Endodermal cell (in vitro differentiated cells): Measurements from ENCODE around the gene NR2C2AP. TPM values are rescaled to one million over a fixed set of nuclear protein-coding genes. Genes with fewer than 3 reads are reported as not detected.
"Not testable (repeated sequence)": the region's sequence is repeated elsewhere in the genome, so short reads cannot be mapped to it uniquely, and the experiment has no call there.

ENCODE experiments used
- DNase-seq: peaks from one replicate; pipeline ENCODE4 v3.0.0-alpha.2; 2017
- H3K27ac ChIP-seq: 2 replicates; pipeline ENCODE4 v1.5.1; 2013; ENCODE audit warnings: mild to moderate bottlenecking, low read depth, low read length, moderate library complexity
- H3K27me3 ChIP-seq: 2 replicates; pipeline ENCODE4 v1.6.1; 2013; ENCODE audit warnings: mild to moderate bottlenecking, low read length, moderate library complexity; ENCODE audit not compliant: insufficient read depth, control insufficient read depth, poor library complexity, severe bottlenecking
- H3K36me3 ChIP-seq: 2 replicates; pipeline ENCODE4 v1.7.0; 2013; ENCODE audit warnings: mild to moderate bottlenecking, low read length, moderate library complexity; ENCODE audit not compliant: control insufficient read depth, insufficient read depth
- H3K4me1 ChIP-seq: one replicate; pipeline ENCODE4 v1.7.0; 2013; ENCODE audit warnings: low read length; ENCODE audit not compliant: control insufficient read depth, insufficient read depth
- H3K4me3 ChIP-seq: 2 replicates; pipeline ENCODE4 v1.5.1; 2013; ENCODE audit warnings: mild to moderate bottlenecking, low read length, moderate library complexity
- H3K9ac ChIP-seq: 2 replicates; pipeline ENCODE4 v1.6.1; 2013; ENCODE audit warnings: mild to moderate bottlenecking, low read length, moderate library complexity; ENCODE audit not compliant: poor library complexity, severe bottlenecking; ENCODE audit errors: extremely low read depth
- H3K9me3 ChIP-seq: 2 replicates; pipeline ENCODE4 v1.6.1; 2013; ENCODE audit warnings: mild to moderate bottlenecking, low read length, moderate library complexity; ENCODE audit not compliant: control insufficient read depth
- H3K27ac Mint-ChIP-seq: 2 replicates; pipeline ENCODE4 v1.8.0; 2020; ENCODE audit warnings: mixed read lengths
- H3K27me3 Mint-ChIP-seq: 2 replicates; pipeline ENCODE4 v1.8.0; 2021; ENCODE audit warnings: mild to moderate bottlenecking, mixed read lengths; ENCODE audit not compliant: insufficient read depth
- H3K36me3 Mint-ChIP-seq: 2 replicates; pipeline ENCODE4 v1.8.0; 2020; ENCODE audit warnings: low read depth, mixed read lengths
- H3K4me1 Mint-ChIP-seq: 2 replicates; pipeline ENCODE4 v1.8.0; 2020; ENCODE audit warnings: mixed read lengths
- H3K4me3 Mint-ChIP-seq: 2 replicates; pipeline ENCODE4 v1.8.0; 2020; ENCODE audit warnings: mild to moderate bottlenecking, moderate library complexity, mixed read lengths
- H3K9me3 Mint-ChIP-seq: 2 replicates; pipeline ENCODE4 v1.8.0; 2020; ENCODE audit warnings: mild to moderate bottlenecking, mixed read lengths
- CTCF ChIP-seq: fragments of 200-600 bp; sonication (generic); conservative IDR thresholded peaks from 2 replicates; pipeline ENCODE4 v1.5.0; 2021; ENCODE audit warnings: antibody characterized with exemption, mild to moderate bottlenecking
- WGBS, 2 experiments: methylation state at CpG; one replicate each; pipeline versions ENCODE4 v1.1.5 to v1.1.7; 2013; ENCODE audit warnings: missing lambda C conversion rate in 2 of 2, mixed read lengths in 1 of 2; ENCODE audit not compliant: insufficient coverage in 1 of 2, insufficient read length in 1 of 2; 5-methylcytosine and 5-hydroxymethylcytosine counted together
- total RNA-seq, 2 donors: library from RNA; stranded (reverse); fragmentation: NEBNext Ultra II Directional in 1 of 2; extraction: Animal tissue kit (Norgen Biotek cat#: 25700) in 1 of 2; gene quantifications; 2 replicates in 1 of 2; 3 replicates in 1 of 2; pipeline ENCODE4 v1.2.1, GENCODE V29; 2021

The NR2C2AP gene
- total RNA-seq, 2 donors from 2014 or later: 14.7 to 17.2 TPM

- no peak overlapping the region for H3K9ac ChIP-seq
- 94 to 96% methylated on average over 12 to 17 of the region's 17 CpGs for WGBS, 2 experiments
- Mint-ChIP-seq H3K27ac (no peak overlapping the region), H3K36me3 (peaks cover 40% of the 10 kb centered on the region), H3K27me3 (no peaks in the 10 kb centered on the region), H3K9me3 (no peaks in the 10 kb centered on the region), H3K4me1 (peaks cover 3% of the 10 kb centered on the region), H3K4me3 (no peak overlapping the region)
- peaks cover 13% of the 10 kb centered on the region for H3K36me3 ChIP-seq
- no peak for TF ChIP-seq CTCF
- H3K27me3 ChIP-seq: no peaks in the 10 kb centered on the region
- no peak for DNase-seq
- no peak overlapping the region for H3K4me3 ChIP-seq
- H3K9me3 ChIP-seq: no peaks in the 10 kb centered on the region
- H3K4me1 ChIP-seq: no peaks in the 10 kb centered on the region
- no peak overlapping the region for H3K27ac ChIP-seq
Measured at GRCh38 chr19:19179548-19180441, 23.4 kb downstream of the NR2C2AP start.

- WGBS, 2 experiments: 85 to 93% methylated on average over 5 to 8 of the region's 8 CpGs
- DNase-seq: peak; percentile 67
Measured at GRCh38 chr19:19176950-19177349, 26.3 kb downstream of the NR2C2AP start.

GRCh38 chr19:19173243-19173642, 30.0 kb downstream of the NR2C2AP start:
- peaks cover 30% of the 10 kb centered on the region for H3K27me3 ChIP-seq
- not testable (repeated sequence) for H3K9ac ChIP-seq, H3K9me3 ChIP-seq, H3K36me3 ChIP-seq, H3K27ac Mint-ChIP-seq, H3K27ac ChIP-seq, H3K36me3 Mint-ChIP-seq, H3K4me3 Mint-ChIP-seq, H3K4me1 ChIP-seq, H3K4me3 ChIP-seq, H3K9me3 Mint-ChIP-seq, DNase-seq, H3K4me1 Mint-ChIP-seq
- WGBS, 2 experiments: 92 to 100% methylated on average over 3 to 4 of the region's 5 CpGs
- peaks cover 46% of the 10 kb centered on the region for H3K27me3 Mint-ChIP-seq

More at GRCh38 chr19:19176950-19177349, 26.3 kb downstream of the NR2C2AP start:
- H3K36me3 Mint-ChIP-seq: peaks cover 28% of the 10 kb centered on the region
- Histone ChIP-seq H3K27ac (no peak overlapping the region), H3K9ac (no peak overlapping the region), H3K4me1 (no peaks in the 10 kb centered on the region), H3K36me3 (peaks cover 13% of the 10 kb centered on the region), H3K9me3 (no peaks in the 10 kb centered on the region), H3K27me3 (no peaks in the 10 kb centered on the region), H3K4me3 (no peak overlapping the region)
- no peak for TF ChIP-seq CTCF
- peaks cover 9% of the 10 kb centered on the region for H3K27me3 Mint-ChIP-seq
- no peaks in the 10 kb centered on the region for H3K9me3 Mint-ChIP-seq
- peaks cover 3% of the 10 kb centered on the region for H3K4me1 Mint-ChIP-seq
- no peak overlapping the region for H3K27ac Mint-ChIP-seq
- H3K4me3 Mint-ChIP-seq: no peak overlapping the region
